ENCODE data around the gene TIMM21.

TIMM21 gene

DNA sequence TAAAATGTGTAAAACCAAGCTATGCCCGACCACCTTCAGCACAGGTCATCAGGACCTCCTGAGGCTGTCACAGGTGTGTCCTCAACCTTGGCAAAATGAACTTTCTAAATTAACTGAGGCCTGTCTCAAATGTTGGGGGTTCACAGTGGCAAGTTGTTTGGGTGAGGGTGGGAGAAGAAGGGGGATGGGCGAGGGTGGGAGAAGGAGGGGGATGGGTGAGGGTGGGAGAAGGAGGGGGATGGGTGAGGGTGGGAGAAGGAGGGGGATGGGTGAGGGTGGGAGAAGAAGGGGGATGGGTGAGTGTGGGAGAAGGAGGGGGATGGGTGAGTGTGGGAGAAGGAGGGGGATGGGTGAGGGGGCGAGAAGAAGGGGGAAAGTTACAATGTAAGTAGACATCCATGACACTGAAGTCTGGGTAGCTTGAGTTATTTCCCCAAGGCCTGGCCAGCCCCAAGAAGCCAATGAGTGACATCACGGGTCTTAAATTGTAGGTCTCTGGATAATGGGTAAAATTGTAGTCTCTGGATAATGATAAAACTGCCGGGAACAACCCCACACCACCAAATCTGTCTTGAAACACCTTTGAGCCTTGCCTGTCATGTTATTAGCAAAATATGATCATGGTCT is 56.3 kb downstream of the TIMM21 start:
- H3K4me3 ChIP-seq (ENCODE audit: low read depth, low read length) = no peak overlapping the region
- no peak for DNase-seq (ENCODE audit: low read depth)
- TF ChIP-seq, protein P1, sequence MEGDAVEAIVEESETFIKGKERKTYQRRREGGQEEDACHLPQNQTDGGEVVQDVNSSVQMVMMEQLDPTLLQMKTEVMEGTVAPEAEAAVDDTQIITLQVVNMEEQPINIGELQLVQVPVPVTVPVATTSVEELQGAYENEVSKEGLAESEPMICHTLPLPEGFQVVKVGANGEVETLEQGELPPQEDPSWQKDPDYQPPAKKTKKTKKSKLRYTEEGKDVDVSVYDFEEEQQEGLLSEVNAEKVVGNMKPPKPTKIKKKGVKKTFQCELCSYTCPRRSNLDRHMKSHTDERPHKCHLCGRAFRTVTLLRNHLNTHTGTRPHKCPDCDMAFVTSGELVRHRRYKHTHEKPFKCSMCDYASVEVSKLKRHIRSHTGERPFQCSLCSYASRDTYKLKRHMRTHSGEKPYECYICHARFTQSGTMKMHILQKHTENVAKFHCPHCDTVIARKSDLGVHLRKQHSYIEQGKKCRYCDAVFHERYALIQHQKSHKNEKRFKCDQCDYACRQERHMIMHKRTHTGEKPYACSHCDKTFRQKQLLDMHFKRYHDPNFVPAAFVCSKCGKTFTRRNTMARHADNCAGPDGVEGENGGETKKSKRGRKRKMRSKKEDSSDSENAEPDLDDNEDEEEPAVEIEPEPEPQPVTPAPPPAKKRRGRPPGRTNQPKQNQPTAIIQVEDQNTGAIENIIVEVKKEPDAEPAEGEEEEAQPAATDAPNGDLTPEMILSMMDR (IDR thresholded peaks at IDR 0.05; ENCODE audit: control insufficient read depth, extremely low read depth, insufficient read depth) = no peak
